Fibroblast of lung (primary cell): ENCODE data around the gene CLEC16A. TPM values are rescaled to one million over a fixed set of nuclear protein-coding genes. Genes with fewer than 3 reads are reported as not detected.

Source experiments
- DNase-seq, 2 donors: peaks; one replicate each; pipeline versions ENCODE4 v3.0.0 to v3.0.0-alpha.2; 2010; ENCODE audit warnings: low read depth in 2 of 2
- H2AFZ ChIP-seq: 2 replicates; pipeline ENCODE4 v1.5.1; 2012; ENCODE audit warnings: low read length, control low read depth, inconsistent platforms
- H3K27ac ChIP-seq: 2 replicates; pipeline ENCODE4 v1.5.1; 2011; ENCODE audit warnings: low read length, control low read depth; ENCODE audit not compliant: insufficient read depth
- H3K27me3 ChIP-seq: 2 replicates; pipeline ENCODE4 v1.5.1; 2011; ENCODE audit warnings: mild to moderate bottlenecking, low read length; ENCODE audit not compliant: control insufficient read depth, insufficient read depth
- H3K36me3 ChIP-seq: 2 replicates; pipeline ENCODE4 v1.5.1; 2011; ENCODE audit warnings: low read length; ENCODE audit not compliant: control insufficient read depth, insufficient read depth
- H3K4me1 ChIP-seq: 2 replicates; pipeline ENCODE4 v1.5.1; 2011; ENCODE audit warnings: low read length; ENCODE audit not compliant: control insufficient read depth, insufficient read depth; ENCODE audit errors: extremely low read depth
- H3K4me2 ChIP-seq: 2 replicates; pipeline ENCODE4 v1.5.1; 2011; ENCODE audit warnings: low read length, control low read depth; ENCODE audit not compliant: insufficient read depth; ENCODE audit errors: extremely low read depth
- H3K4me3 ChIP-seq, 4 experiments: fragments of 200-600 bp in 1 of 4; sonication (generic) in 1 of 4; replicated peaks in 1 of 4; 2 replicates each; pipeline ENCODE4 v1.5.1; 2011 to 2016; ENCODE audit warnings: low read length in 4 of 4, low read depth in 3 of 4, mild to moderate bottlenecking in 3 of 4, control low read depth in 2 of 4, inconsistent platforms in 1 of 4, mixed read lengths in 1 of 4; ENCODE audit not compliant: insufficient read depth in 1 of 4; ENCODE audit errors: control extremely low read depth in 1 of 4
- H3K79me2 ChIP-seq: 2 replicates; pipeline ENCODE4 v1.5.1; 2012; ENCODE audit warnings: mild to moderate bottlenecking, low read length, inconsistent platforms; ENCODE audit not compliant: control insufficient read depth, insufficient read depth
- H3K9ac ChIP-seq: 2 replicates; pipeline ENCODE4 v1.5.1; 2011; ENCODE audit warnings: mild to moderate bottlenecking, low read length, control low read depth; ENCODE audit not compliant: insufficient read depth
- H3K9me3 ChIP-seq: 2 replicates; pipeline ENCODE4 v1.5.1; 2012; ENCODE audit warnings: low read depth, low read length; ENCODE audit not compliant: control insufficient read depth, insufficient read depth
- H4K20me1 ChIP-seq: 2 replicates; pipeline ENCODE4 v1.5.1; 2011; ENCODE audit warnings: low read length; ENCODE audit not compliant: control insufficient read depth, insufficient read depth; ENCODE audit errors: extremely low read depth
- CTCF ChIP-seq, 2 donors: IDR thresholded peaks in 1 of 2; conservative IDR thresholded peaks in 1 of 2; 1 replicate in 1 of 2; 2 replicates in 1 of 2; pipeline ENCODE4 v1.5.1; 2011 to 2012; ENCODE audit warnings: low read length in 2 of 2, control low read depth in 1 of 2, inconsistent platforms in 1 of 2, low read depth in 1 of 2, mild to moderate bottlenecking in 1 of 2
- EZH2 ChIP-seq: IDR thresholded peaks from 2 replicates; pipeline ENCODE4 v1.5.1; 2012; ENCODE audit warnings: low read length, control low read depth, mild to moderate bottlenecking; ENCODE audit errors: missing control alignments
- polyA plus RNA-seq, 2 donors: library from polyadenylated mRNA; depleted of rRNA in 1 of 2; stranded (reverse) in 1 of 2; unstranded in 1 of 2; fragments of >200 nt; gene quantifications; 2 replicates each; pipeline ENCODE4 v1.2.1, GENCODE V29; 2011 to 2012; ENCODE audit warnings: missing spikeins in 1 of 2
- total RNA-seq: library from RNA; depleted of rRNA; stranded (reverse); fragments of >200 nt; gene quantifications from 2 replicates; pipeline ENCODE4 v1.2.1, GENCODE V29; 2014

Gene CLEC16A
- total and polyA plus RNA-seq, 2 donors (not counting 1 experiment from before 2014, with no cell fraction given), result 9.1 to 22.0 TPM

GRCh38 chr16:10994571-10994970, 50.2 kb downstream of the CLEC16A start:
- peaks cover 14% of the 10 kb centered on the region for H3K4me1 ChIP-seq
- no peak overlapping the region for H3K4me3 ChIP-seq
- no peak overlapping the region for H2AFZ ChIP-seq
- no peaks in the 10 kb centered on the region for H3K27me3 ChIP-seq
- no peak for TF ChIP-seq EZH2
- TF ChIP-seq CTCF (conservative IDR thresholded peaks at IDR 0.05 in 1 of 2, IDR thresholded peaks at IDR 0.05 in 1 of 2; ENCODE audit: low read depth in 1 of 2, low read length in 2 of 2), result no peak
- no peak overlapping the region for H3K27ac ChIP-seq
- no peak for DNase-seq
- no peak overlapping the region for H3K9ac ChIP-seq
- no peaks in the 10 kb centered on the region for H3K9me3 ChIP-seq
- H3K36me3 ChIP-seq, result peaks cover 3% of the 10 kb centered on the region
- H4K20me1 ChIP-seq, result no peaks in the 10 kb centered on the region
- no peak overlapping the region for H3K4me2 ChIP-seq
- H3K79me2 ChIP-seq, result no peaks in the 10 kb centered on the region

GRCh38 chr16:10995565-10995964, 51.2 kb downstream of the CLEC16A start:
- H3K4me3 ChIP-seq, result no peak overlapping the region
- H3K36me3 ChIP-seq, result peaks cover 3% of the 10 kb centered on the region
- H3K27me3 ChIP-seq, result no peaks in the 10 kb centered on the region
- no peak overlapping the region for H3K4me2 ChIP-seq
- H3K79me2 ChIP-seq, result no peaks in the 10 kb centered on the region
- H4K20me1 ChIP-seq, result no peaks in the 10 kb centered on the region
- peaks cover 14% of the 10 kb centered on the region for H3K4me1 ChIP-seq
- H2AFZ ChIP-seq, result no peak overlapping the region
- H3K9ac ChIP-seq, result no peak overlapping the region
- DNase-seq, result no peak
- no peak overlapping the region for H3K27ac ChIP-seq
- H3K9me3 ChIP-seq, result no peaks in the 10 kb centered on the region
- no peak for TF ChIP-seq EZH2
- no peak for TF ChIP-seq CTCF (conservative IDR thresholded peaks at IDR 0.05 in 1 of 2, IDR thresholded peaks at IDR 0.05 in 1 of 2; ENCODE audit: low read depth in 1 of 2, low read length in 2 of 2)

GRCh38 chr16:10997485-10997884, 53.1 kb downstream of the CLEC16A start:
- no peaks in the 10 kb centered on the region for H3K79me2 ChIP-seq

More at GRCh38 chr16:10997485-10997884, 53.1 kb downstream of the CLEC16A start:
- peaks cover 3% of the 10 kb centered on the region for H3K36me3 ChIP-seq
- no peaks in the 10 kb centered on the region for H4K20me1 ChIP-seq
- no peak for TF ChIP-seq CTCF (conservative IDR thresholded peaks at IDR 0.05 in 1 of 2, IDR thresholded peaks at IDR 0.05 in 1 of 2; ENCODE audit: low read depth in 1 of 2, low read length in 2 of 2)
- TF ChIP-seq EZH2, result no peak
- no peak overlapping the region for H3K9ac ChIP-seq
- H3K4me2 ChIP-seq, result no peak overlapping the region
- H3K9me3 ChIP-seq, result no peaks in the 10 kb centered on the region
- peaks cover 4% of the 10 kb centered on the region for H3K4me1 ChIP-seq
- H2AFZ ChIP-seq, result no peak overlapping the region
- no peak for DNase-seq
- no peaks in the 10 kb centered on the region for H3K27me3 ChIP-seq
- no peak overlapping the region for H3K27ac ChIP-seq
- no peak overlapping the region for H3K4me3 ChIP-seq
